Measurements from ENCODE around the gene SYNPR.

DNA sequence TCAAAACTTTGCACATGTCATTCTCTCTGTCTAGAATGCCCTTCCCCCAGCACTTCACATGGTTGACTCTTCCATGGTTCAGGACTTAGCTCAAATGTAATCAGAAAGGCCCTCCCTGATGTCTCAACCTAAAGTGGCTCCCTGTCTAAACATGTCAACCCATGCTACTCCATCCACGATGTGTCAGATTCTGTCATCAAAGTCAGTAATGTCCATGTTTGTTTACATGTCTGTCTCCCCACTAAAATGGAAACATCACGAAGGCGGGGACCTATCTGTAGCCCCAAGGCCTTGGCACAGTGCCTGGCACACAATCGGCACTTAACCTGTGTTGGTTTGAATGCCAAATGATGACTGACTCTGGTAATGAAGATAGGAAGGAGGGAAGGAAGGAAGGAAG lies 353.6 kb downstream of the SYNPR start:
- TF ChIP-seq, protein P1, sequence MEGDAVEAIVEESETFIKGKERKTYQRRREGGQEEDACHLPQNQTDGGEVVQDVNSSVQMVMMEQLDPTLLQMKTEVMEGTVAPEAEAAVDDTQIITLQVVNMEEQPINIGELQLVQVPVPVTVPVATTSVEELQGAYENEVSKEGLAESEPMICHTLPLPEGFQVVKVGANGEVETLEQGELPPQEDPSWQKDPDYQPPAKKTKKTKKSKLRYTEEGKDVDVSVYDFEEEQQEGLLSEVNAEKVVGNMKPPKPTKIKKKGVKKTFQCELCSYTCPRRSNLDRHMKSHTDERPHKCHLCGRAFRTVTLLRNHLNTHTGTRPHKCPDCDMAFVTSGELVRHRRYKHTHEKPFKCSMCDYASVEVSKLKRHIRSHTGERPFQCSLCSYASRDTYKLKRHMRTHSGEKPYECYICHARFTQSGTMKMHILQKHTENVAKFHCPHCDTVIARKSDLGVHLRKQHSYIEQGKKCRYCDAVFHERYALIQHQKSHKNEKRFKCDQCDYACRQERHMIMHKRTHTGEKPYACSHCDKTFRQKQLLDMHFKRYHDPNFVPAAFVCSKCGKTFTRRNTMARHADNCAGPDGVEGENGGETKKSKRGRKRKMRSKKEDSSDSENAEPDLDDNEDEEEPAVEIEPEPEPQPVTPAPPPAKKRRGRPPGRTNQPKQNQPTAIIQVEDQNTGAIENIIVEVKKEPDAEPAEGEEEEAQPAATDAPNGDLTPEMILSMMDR (IDR thresholded peaks at IDR 0.05; ENCODE audit: low read length) = no peak
- no peak for TF ChIP-seq EZH2 (optimal IDR thresholded peaks at IDR 0.05; ENCODE audit: low read depth, low read length)

All from MM.1S (cell line).